HEK293 (cell line): Measurements from ENCODE around the gene EMD.

Source experiments
- INSM2 ChIP-seq: fragments of 450-650 bp; formaldehyde crosslinking; IDR thresholded peaks from 2 replicates; pipeline ENCODE4 v1.5.1; 2016; ENCODE audit warnings: missing biosample characterization, missing genetic modification characterization
- KLF1 ChIP-seq: fragments of 450-650 bp; formaldehyde crosslinking; IDR thresholded peaks from 2 replicates; pipeline ENCODE4 v1.5.1; 2016; ENCODE audit warnings: missing biosample characterization, missing genetic modification characterization
- KLF10 ChIP-seq: fragments of 450-650 bp; IDR thresholded peaks from 2 replicates; pipeline ENCODE4 v1.5.1; 2018; ENCODE audit warnings: missing biosample characterization, mild to moderate bottlenecking, missing genetic modification characterization
- MZF1 ChIP-seq: fragments of 450-650 bp; formaldehyde crosslinking; IDR thresholded peaks from 2 replicates; pipeline ENCODE4 v1.5.1; 2017; ENCODE audit warnings: missing biosample characterization, missing genetic modification characterization, borderline replicate concordance
- SCRT1 ChIP-seq: fragments of 450-650 bp; formaldehyde crosslinking; IDR thresholded peaks from 2 replicates; pipeline ENCODE4 v1.5.1; 2016; ENCODE audit warnings: missing biosample characterization, missing genetic modification characterization, borderline replicate concordance
- SCRT2 ChIP-seq: fragments of 450-650 bp; formaldehyde crosslinking; IDR thresholded peaks from 2 replicates; pipeline ENCODE4 v1.5.1; 2016; ENCODE audit warnings: missing biosample characterization, missing genetic modification characterization
- ZBTB20 ChIP-seq: fragments of 450-650 bp; formaldehyde crosslinking; IDR thresholded peaks from 2 replicates; pipeline ENCODE4 v1.5.1; 2016; ENCODE audit warnings: missing biosample characterization, missing genetic modification characterization
- ZBTB26 ChIP-seq: fragments of 450-650 bp; formaldehyde crosslinking; optimal IDR thresholded peaks from 2 replicates; pipeline ENCODE3; 2016; ENCODE audit warnings: missing biosample characterization, mild to moderate bottlenecking, missing genetic modification characterization
- ZIC2 ChIP-seq: fragments of 450-650 bp; formaldehyde crosslinking; IDR thresholded peaks from 2 replicates; pipeline ENCODE4 v1.5.1; 2016; ENCODE audit warnings: missing biosample characterization, missing genetic modification characterization
- ZNF184 ChIP-seq: fragments of 450-650 bp; IDR thresholded peaks from 2 replicates; pipeline ENCODE4 v1.5.1; 2018; ENCODE audit warnings: missing biosample characterization, mild to moderate bottlenecking, missing genetic modification characterization
- ZNF2 ChIP-seq: fragments of 450-650 bp; formaldehyde crosslinking; IDR thresholded peaks from 2 replicates; pipeline ENCODE4 v1.5.1; 2016; ENCODE audit warnings: missing biosample characterization, missing genetic modification characterization
- ZNF23 ChIP-seq: fragments of 450-650 bp; formaldehyde crosslinking; IDR thresholded peaks from 2 replicates; pipeline ENCODE4 v1.5.1; 2016; ENCODE audit warnings: missing biosample characterization, missing genetic modification characterization, borderline replicate concordance
- ZNF324 ChIP-seq: fragments of 450-650 bp; formaldehyde crosslinking; IDR thresholded peaks from 2 replicates; pipeline ENCODE4 v1.5.1; 2016; ENCODE audit warnings: missing biosample characterization, missing genetic modification characterization
- ZNF391 ChIP-seq: fragments of 450-650 bp; formaldehyde crosslinking; IDR thresholded peaks from 2 replicates; pipeline ENCODE4 v1.5.1; 2016; ENCODE audit warnings: low read depth, missing biosample characterization, missing genetic modification characterization, borderline replicate concordance
- ZNF561 ChIP-seq: fragments of 450-650 bp; IDR thresholded peaks from 2 replicates; pipeline ENCODE4 v1.5.1; 2018; ENCODE audit warnings: missing biosample characterization, missing genetic modification characterization, borderline replicate concordance
- ZNF692 ChIP-seq: fragments of 450-650 bp; formaldehyde crosslinking; IDR thresholded peaks from 2 replicates; pipeline ENCODE4 v1.5.1; 2016; ENCODE audit warnings: missing biosample characterization, missing genetic modification characterization
- ZNF792 ChIP-seq: fragments of 450-650 bp; formaldehyde crosslinking; IDR thresholded peaks from 2 replicates; pipeline ENCODE4 v1.5.1; 2016; ENCODE audit warnings: missing biosample characterization, missing genetic modification characterization
- ZXDB ChIP-seq: fragments of 450-650 bp; formaldehyde crosslinking; IDR thresholded peaks from 2 replicates; pipeline ENCODE4 v1.5.1; 2016; ENCODE audit warnings: missing biosample characterization, missing genetic modification characterization
- TF ChIP-seq, protein P1 (sequence below): fragments of 450-650 bp; IDR thresholded peaks from 2 replicates; pipeline ENCODE4 v1.5.1; 2018; ENCODE audit warnings: missing biosample characterization, mild to moderate bottlenecking, missing genetic modification characterization
- TF ChIP-seq, protein P2 (sequence below): fragments of 450-650 bp; formaldehyde crosslinking; IDR thresholded peaks from 2 replicates; pipeline ENCODE4 v1.5.1; 2016; ENCODE audit warnings: missing biosample characterization, missing genetic modification characterization
- TF ChIP-seq, protein P3 (sequence below): fragments of 450-650 bp; formaldehyde crosslinking; IDR thresholded peaks from 2 replicates; pipeline ENCODE4 v1.5.1; 2016; ENCODE audit warnings: missing biosample characterization, missing genetic modification characterization
- TF ChIP-seq, protein P4 (sequence below): fragments of 450-650 bp; formaldehyde crosslinking; IDR thresholded peaks from 2 replicates; pipeline ENCODE4 v1.5.1; 2016; ENCODE audit warnings: missing biosample characterization, missing genetic modification characterization
- TF ChIP-seq, protein P5 (sequence below): fragments of 450-650 bp; formaldehyde crosslinking; IDR thresholded peaks from 2 replicates; pipeline ENCODE4 v1.5.1; 2016; ENCODE audit warnings: missing biosample characterization, missing genetic modification characterization

EMD gene

DNA sequence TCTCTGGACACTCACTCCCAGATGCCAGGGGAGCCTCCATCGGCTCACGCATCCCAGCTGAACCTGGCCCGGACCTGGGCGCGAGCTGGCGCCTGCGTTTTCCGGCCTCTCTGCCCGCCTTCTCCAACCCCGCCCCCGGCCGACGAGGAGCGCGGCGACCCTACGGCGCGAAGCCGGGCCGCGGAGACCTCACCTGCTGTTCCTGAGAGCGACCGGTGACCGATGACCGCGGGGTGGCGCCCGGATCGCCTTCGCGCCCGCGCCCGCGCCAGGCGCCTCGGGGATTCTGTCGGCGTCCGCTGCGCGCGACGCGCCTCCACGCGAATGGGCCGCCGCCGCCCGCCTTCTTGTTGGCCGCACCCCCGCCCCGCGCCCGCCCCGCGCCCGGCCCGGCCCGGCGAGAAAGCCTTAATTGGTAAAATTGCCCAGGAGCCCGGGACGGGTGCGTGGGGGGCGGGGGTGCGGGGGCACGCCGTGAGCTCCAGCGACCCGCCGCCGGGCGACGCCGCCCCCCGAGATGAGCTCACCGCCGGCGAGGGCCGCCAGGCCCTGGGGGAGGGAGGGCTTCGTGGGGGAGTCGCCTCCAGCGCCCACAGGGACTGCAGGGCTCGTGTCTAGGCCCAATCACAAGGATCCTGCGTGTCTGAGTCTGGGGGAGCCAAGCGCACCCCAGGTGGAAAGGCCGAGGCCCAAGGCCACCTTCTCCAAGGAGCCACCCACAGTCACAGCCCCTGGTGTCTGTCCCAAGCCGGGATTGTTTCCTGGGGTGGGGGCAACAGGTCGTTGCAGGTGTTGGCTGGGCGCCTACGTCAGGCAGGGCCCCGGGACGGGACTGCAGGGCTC lies 4.6 kb upstream of the EMD start, which contains the start of gene FLNA (continued):
- TF ChIP-seq, protein P1, sequence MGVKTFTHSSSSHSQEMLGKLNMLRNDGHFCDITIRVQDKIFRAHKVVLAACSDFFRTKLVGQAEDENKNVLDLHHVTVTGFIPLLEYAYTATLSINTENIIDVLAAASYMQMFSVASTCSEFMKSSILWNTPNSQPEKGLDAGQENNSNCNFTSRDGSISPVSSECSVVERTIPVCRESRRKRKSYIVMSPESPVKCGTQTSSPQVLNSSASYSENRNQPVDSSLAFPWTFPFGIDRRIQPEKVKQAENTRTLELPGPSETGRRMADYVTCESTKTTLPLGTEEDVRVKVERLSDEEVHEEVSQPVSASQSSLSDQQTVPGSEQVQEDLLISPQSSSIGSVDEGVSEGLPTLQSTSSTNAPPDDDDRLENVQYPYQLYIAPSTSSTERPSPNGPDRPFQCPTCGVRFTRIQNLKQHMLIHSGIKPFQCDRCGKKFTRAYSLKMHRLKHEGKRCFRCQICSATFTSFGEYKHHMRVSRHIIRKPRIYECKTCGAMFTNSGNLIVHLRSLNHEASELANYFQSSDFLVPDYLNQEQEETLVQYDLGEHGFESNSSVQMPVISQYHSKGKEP (tag by site-specific recombination): no peak
- TF ChIP-seq, protein P2, sequence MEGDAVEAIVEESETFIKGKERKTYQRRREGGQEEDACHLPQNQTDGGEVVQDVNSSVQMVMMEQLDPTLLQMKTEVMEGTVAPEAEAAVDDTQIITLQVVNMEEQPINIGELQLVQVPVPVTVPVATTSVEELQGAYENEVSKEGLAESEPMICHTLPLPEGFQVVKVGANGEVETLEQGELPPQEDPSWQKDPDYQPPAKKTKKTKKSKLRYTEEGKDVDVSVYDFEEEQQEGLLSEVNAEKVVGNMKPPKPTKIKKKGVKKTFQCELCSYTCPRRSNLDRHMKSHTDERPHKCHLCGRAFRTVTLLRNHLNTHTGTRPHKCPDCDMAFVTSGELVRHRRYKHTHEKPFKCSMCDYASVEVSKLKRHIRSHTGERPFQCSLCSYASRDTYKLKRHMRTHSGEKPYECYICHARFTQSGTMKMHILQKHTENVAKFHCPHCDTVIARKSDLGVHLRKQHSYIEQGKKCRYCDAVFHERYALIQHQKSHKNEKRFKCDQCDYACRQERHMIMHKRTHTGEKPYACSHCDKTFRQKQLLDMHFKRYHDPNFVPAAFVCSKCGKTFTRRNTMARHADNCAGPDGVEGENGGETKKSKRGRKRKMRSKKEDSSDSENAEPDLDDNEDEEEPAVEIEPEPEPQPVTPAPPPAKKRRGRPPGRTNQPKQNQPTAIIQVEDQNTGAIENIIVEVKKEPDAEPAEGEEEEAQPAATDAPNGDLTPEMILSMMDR: peak; percentile 38; the same call in 1 of the 2 replicates
- TF ChIP-seq ZNF23 (tag by site-specific recombination): no peak
- TF ChIP-seq KLF1 (tag by site-specific recombination): peak; percentile 43
- no peak for TF ChIP-seq MZF1 (tag by site-specific recombination)
- peak; percentile 46; the same call in 1 of the 2 replicates for TF ChIP-seq ZNF391 (tag by site-specific recombination)
- TF ChIP-seq KLF10: peak; percentile 37; the same call in 1 of the 2 replicates
- TF ChIP-seq ZNF792: no peak
- TF ChIP-seq, protein P3, sequence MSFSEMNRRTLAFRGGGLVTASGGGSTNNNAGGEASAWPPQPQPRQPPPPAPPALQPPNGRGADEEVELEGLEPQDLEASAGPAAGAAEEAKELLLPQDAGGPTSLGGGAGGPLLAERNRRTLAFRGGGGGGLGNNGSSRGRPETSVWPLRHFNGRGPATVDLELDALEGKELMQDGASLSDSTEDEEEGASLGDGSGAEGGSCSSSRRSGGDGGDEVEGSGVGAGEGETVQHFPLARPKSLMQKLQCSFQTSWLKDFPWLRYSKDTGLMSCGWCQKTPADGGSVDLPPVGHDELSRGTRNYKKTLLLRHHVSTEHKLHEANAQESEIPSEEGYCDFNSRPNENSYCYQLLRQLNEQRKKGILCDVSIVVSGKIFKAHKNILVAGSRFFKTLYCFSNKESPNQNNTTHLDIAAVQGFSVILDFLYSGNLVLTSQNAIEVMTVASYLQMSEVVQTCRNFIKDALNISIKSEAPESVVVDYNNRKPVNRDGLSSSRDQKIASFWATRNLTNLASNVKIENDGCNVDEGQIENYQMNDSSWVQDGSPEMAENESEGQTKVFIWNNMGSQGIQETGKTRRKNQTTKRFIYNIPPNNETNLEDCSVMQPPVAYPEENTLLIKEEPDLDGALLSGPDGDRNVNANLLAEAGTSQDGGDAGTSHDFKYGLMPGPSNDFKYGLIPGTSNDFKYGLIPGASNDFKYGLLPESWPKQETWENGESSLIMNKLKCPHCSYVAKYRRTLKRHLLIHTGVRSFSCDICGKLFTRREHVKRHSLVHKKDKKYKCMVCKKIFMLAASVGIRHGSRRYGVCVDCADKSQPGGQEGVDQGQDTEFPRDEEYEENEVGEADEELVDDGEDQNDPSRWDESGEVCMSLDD (tag by site-specific recombination): peak; percentile 16; the same call in 1 of the 2 replicates
- no peak for TF ChIP-seq ZNF184 (tag by site-specific recombination)
- TF ChIP-seq, protein P4, sequence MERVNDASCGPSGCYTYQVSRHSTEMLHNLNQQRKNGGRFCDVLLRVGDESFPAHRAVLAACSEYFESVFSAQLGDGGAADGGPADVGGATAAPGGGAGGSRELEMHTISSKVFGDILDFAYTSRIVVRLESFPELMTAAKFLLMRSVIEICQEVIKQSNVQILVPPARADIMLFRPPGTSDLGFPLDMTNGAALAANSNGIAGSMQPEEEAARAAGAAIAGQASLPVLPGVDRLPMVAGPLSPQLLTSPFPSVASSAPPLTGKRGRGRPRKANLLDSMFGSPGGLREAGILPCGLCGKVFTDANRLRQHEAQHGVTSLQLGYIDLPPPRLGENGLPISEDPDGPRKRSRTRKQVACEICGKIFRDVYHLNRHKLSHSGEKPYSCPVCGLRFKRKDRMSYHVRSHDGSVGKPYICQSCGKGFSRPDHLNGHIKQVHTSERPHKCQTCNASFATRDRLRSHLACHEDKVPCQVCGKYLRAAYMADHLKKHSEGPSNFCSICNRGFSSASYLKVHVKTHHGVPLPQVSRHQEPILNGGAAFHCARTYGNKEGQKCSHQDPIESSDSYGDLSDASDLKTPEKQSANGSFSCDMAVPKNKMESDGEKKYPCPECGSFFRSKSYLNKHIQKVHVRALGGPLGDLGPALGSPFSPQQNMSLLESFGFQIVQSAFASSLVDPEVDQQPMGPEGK: peak; percentile 81
- TF ChIP-seq ZBTB26 (tag by site-specific recombination): peak; percentile 76
- no peak for TF ChIP-seq INSM2 (tag by site-specific recombination)
- TF ChIP-seq ZNF561 (tag by site-specific recombination): no peak
- peak; percentile 94 for TF ChIP-seq SCRT1 (tag by site-specific recombination)
- 0 out of 2 replicates have a peak, but pooled peaks have one; percentile 7 for TF ChIP-seq ZNF692 (tag by site-specific recombination)
- peak; percentile 99 for TF ChIP-seq ZBTB20 (tag by site-specific recombination)
- TF ChIP-seq SCRT2 (tag by site-specific recombination): peak; percentile 100
- peak; percentile 19; the same call in 1 of the 2 replicates for TF ChIP-seq ZNF2
- TF ChIP-seq ZNF324 (tag by site-specific recombination): no peak
- TF ChIP-seq ZXDB: peak; percentile 33; the same call in 1 of the 2 replicates
- peak; percentile 82 for TF ChIP-seq ZIC2
- TF ChIP-seq, protein P5, sequence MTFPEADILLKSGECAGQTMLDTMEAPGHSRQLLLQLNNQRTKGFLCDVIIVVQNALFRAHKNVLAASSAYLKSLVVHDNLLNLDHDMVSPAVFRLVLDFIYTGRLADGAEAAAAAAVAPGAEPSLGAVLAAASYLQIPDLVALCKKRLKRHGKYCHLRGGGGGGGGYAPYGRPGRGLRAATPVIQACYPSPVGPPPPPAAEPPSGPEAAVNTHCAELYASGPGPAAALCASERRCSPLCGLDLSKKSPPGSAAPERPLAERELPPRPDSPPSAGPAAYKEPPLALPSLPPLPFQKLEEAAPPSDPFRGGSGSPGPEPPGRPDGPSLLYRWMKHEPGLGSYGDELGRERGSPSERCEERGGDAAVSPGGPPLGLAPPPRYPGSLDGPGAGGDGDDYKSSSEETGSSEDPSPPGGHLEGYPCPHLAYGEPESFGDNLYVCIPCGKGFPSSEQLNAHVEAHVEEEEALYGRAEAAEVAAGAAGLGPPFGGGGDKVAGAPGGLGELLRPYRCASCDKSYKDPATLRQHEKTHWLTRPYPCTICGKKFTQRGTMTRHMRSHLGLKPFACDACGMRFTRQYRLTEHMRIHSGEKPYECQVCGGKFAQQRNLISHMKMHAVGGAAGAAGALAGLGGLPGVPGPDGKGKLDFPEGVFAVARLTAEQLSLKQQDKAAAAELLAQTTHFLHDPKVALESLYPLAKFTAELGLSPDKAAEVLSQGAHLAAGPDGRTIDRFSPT (tag by site-specific recombination): 0 out of 2 replicates have a peak, but pooled peaks have one; percentile 8
